ENCODE data around the gene COQ8B.

DNA sequence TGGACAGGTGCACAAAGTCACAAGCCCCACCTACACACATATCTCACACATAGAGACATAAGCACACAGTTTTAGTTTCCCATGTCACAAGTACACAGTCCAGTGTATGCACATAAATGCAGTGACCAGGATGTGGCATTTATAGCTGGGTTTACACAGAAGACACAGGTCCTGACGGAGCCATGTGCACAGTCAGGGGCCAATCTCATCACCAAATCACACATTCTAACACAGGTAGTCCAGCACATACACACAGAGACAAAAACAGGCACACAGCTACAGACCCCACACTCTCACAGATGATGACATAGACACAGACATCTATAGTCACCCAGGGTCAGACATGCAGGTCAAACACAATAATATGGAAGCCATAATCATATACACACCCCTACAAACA lies 28.4 kb downstream of the COQ8B start:
- TF ChIP-seq, protein P1, sequence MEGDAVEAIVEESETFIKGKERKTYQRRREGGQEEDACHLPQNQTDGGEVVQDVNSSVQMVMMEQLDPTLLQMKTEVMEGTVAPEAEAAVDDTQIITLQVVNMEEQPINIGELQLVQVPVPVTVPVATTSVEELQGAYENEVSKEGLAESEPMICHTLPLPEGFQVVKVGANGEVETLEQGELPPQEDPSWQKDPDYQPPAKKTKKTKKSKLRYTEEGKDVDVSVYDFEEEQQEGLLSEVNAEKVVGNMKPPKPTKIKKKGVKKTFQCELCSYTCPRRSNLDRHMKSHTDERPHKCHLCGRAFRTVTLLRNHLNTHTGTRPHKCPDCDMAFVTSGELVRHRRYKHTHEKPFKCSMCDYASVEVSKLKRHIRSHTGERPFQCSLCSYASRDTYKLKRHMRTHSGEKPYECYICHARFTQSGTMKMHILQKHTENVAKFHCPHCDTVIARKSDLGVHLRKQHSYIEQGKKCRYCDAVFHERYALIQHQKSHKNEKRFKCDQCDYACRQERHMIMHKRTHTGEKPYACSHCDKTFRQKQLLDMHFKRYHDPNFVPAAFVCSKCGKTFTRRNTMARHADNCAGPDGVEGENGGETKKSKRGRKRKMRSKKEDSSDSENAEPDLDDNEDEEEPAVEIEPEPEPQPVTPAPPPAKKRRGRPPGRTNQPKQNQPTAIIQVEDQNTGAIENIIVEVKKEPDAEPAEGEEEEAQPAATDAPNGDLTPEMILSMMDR (conservative IDR thresholded peaks at IDR 0.05) = no peak
- TF ChIP-seq EZH2 (IDR thresholded peaks at IDR 0.05; ENCODE audit: low read depth) = no peak
